Measurements from ENCODE around the gene VN1R4.
"Not testable (repeated sequence)": the region's sequence is repeated elsewhere in the genome, so short reads cannot be mapped to it uniquely, and the experiment has no call there.

Gene VN1R4

GRCh38 chr19:53267623-53268022 is at the start of gene VN1R4:
Gene VN1R4 (minus strand): TSS chr19:53267723. CDS start chr19:53267665, 58 bp downstream.
- DNase-seq (ENCODE audit: low spot score) = not testable (repeated sequence)

DNA sequence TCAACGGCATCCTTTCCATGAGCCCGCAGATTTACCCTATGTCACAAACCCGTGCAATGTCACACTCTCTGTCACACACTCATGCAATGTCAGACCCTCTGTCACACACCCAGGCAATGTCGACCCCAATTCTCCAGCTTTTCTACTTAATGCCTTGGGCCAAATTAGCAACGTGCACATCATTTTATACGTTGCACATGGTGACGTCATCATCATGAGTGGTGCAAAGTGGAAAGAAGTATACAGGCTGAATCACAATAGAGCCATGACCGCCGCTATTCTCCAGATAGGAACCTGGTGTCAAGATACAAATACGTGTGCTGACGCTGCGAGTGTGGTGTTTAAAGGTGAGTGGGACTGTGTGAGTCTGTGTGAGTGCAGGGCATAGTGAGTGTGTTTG is 44.4 kb upstream of the VN1R4 start:
- DNase-seq (ENCODE audit: low spot score) = no peak

- no peak for DNase-seq (ENCODE audit: low spot score)
These were observed 43.5 kb upstream of the VN1R4 start for GRCh38 chr19:53311044-53311443.

DNA sequence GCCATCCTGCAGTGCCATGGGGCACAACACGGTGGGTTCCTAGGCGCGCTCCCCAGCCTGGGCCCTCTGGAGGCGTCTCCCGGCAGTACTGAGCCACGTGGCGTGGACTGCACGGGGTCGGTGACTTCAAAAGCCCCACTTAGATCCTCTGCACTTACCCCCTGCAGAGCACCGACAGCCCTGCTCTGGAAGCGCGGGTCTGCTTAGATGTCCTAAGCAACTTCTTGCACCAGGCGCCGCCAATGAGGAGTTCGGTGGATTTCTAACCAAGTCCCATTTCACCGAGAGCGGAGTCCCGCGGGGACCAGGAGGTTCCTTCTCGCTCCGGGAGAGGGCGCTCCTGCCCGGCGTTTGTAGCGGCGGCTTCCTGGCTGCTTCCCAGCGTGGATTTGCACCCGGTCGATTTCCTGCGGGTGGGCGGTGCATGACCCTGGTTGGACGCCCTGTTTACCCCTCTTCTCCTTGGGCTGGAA is 40.9 kb upstream of the VN1R4 start:
- no peak for DNase-seq (ENCODE audit: low spot score)

DNA sequence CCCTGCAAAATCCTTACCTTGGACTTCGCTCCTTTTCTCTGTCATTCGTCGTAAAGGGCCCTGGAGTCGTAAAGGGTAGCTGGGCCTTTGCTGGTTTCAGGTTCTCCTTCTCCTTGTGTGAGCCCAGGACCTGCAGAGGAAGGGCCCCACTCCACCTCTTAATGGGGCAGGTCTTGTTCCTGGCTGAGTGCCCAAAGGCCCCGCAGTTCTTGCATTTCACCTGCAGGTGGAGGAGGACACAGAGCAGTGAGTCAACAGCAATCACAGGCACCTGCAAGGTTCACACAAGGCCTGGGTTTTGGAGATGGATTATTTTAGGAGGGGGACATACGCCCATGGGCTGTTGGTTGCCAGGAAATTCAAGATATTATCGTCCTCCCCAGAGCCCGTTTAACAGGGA is 33.8 kb upstream of the VN1R4 start:
- not testable (repeated sequence) for DNase-seq (ENCODE audit: low spot score)

DNA sequence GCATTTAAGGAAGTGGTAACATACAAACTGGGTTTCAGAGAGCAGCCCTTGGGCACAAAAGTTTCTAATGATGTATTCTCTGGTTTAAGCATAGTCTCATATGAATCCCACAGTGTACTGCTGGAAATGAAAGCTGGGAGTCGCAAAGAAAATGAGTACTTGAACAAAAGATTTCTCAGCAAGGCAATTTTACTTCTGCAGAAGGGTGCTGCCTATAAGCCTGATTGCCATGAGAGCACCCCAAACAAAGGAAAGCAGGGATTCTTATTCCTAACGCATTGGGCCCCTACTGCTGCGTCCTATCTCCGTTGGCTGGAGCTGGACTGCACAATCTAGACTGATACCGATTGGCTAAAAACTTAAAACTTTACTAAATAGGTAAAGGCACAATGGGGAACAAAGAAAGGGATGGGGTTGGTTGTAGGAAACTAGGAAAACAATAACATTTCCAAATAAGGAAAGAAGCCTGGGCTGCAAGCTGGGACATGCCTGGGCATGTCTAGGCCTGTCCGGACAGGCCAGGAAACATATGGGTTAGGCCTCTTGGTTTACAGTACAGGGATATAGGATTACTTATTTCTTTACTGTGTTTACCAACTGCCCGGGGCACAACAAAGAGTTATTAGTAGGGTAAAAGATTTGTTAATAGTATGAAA is 27.4 kb upstream of the VN1R4 start:
- no peak for DNase-seq (ENCODE audit: low spot score)

- DNase-seq (ENCODE audit: low spot score) = no peak
These were observed 23.4 kb upstream of the VN1R4 start for GRCh38 chr19:53290758-53291549.

GRCh38 chr19:53285087-53285486 is 17.6 kb upstream of the VN1R4 start:
- no peak for DNase-seq (ENCODE audit: low spot score)

DNA sequence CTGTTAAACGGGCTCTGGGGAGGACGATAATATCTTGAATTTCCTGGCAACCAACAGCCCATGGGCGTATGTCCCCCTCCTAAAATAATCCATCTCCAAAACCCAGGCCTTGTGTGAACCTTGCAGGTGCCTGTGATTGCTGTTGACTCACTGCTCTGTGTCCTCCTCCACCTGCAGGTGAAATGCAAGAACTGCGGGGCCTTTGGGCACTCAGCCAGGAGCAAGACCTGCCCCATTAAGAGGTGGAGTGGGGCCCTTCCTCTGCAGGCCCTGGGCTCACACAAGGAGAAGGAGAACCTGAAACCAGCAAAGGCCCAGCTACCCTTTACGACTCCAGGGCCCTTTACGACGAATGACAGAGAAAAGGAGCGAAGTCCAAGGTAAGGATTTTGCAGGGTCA is 14.4 kb upstream of the VN1R4 start:
- not testable (repeated sequence) for DNase-seq (ENCODE audit: low spot score)

GRCh38 chr19:53275480-53275879 is 8.0 kb upstream of the VN1R4 start:
- DNase-seq (ENCODE audit: low spot score) = no peak

GRCh38 chr19:53272044-53272443 is 4.5 kb upstream of the VN1R4 start:
- no peak for DNase-seq (ENCODE audit: low spot score)

DNA sequence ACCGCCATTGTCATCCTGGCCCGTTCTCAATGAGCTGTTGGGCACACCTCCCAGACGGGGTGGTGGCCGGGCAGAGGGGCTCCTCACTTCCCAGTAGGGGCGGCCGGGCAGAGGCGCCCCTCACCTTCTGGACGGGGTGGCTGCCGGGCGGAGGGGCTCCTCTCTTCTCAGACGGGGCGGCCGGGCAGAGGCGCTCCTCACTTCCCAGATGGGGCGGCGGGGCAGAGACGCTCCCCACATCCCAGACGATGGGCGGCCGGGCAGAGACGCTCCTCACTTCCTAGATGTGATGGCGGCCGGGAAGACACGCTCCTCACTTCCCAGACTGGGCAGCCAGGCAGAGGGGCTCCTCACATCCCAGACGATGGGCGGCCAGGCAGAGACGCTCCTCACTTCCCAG is 2.3 kb upstream of the VN1R4 start:
- not testable (repeated sequence) for DNase-seq (ENCODE audit: low spot score)

DNA sequence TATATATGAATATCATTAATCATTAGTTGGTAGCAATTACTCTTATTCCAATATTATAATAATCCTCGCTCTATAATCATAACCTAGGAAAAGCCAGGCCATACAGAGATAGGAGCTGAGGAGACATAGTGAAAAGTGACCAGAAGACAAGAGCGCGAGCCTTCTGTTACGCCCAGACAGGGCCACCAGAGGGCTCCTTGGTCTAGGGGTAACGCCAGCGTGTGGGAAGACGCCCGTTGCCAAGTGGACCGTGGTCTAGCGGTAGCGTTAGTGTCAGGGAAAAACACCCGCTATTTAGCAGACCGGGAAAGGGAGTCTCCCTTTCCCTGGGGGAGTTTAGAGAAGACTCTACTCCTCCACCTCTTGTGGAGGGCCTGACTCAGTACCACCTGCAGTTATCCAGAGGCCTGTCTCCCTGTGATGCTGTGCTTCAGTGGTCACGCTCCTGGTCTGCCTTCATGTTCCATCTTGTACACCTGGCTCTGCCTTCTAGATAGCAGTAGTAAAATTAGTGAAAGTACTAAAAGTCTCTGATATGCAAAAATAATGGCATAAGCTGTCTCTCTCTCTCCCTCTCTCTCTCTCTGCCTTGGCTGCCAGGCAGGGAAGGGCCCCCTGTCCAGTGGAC is 9.7 kb downstream of the VN1R4 start, which contains the start of gene VN1R2:
Gene VN1R2, plus strand, starts transcription at position 578 of the 628 bp plus-strand sequence. CDS start 84 bp downstream, outside the sequence.
- not testable (repeated sequence) for DNase-seq (ENCODE audit: low spot score)

GRCh38 chr19:53254411-53255341 is 12.8 kb downstream of the VN1R4 start, which contains the start of gene ZNF677:
Gene ZNF677 (minus strand): TSS chr19:53254873. CDS start chr19:53251550, 3,323 bp downstream.
- DNase-seq (ENCODE audit: low spot score) = peak; percentile 64

GRCh38 chr19:53246498-53246897 is 21.0 kb downstream of the VN1R4 start:
- no peak for DNase-seq (ENCODE audit: low spot score)

- DNase-seq (ENCODE audit: low spot score) = no peak
These were observed 30.3 kb downstream of the VN1R4 start for GRCh38 chr19:53237114-53237777.

DNA sequence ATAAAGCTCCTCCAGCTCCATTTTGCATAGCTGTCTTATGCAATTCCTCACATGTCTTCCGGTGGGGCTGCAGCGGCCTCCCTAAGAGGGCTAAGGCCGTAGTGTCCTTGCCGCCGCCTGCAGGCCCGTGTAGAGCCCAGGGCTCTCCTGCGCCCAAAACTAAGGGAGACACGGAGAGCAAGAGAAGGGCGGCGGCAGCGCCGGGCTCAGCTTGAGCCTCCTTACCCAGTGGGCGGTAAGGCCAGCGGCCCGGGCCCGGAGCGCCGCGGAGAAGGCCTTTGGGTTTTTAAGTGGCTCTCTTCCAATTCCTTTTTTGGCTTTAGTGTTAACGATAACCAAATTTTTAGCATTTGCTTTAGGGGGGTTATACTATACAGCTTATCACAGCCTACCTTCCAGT is 42.9 kb downstream of the VN1R4 start:
- no peak for DNase-seq (ENCODE audit: low spot score)

DNA sequence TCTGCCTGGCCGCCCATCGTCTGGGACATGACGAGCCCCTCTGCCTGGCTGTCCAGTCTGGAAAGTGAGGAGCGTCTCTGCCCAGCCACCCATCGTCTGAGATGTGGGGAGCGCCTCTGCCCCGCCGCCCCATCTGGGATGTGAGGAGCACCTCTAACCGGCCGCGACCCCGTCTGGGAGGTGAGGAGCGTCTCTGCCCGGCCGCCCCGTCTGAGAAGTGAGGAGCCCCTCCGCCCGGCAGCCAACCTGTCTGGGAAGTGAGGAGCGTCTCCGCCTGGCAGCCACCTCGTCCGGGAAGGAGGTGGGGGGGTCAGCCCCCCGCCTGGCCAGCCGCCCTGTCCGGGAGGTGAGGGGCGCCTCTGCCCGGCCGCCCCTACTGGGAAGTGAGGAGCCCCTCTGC is 44.8 kb downstream of the VN1R4 start:
- DNase-seq (ENCODE audit: low spot score) = not testable (repeated sequence)

All from germinal center (tissue), 1 donor.